HepG2 (cell line): ENCODE data around the gene MAPK4. TPM values are rescaled to one million over a fixed set of nuclear protein-coding genes. Genes with fewer than 3 reads are reported as not detected.

Experiments
- ATAC-seq: fragments of 200-7000 bp; cut with Tn5 transposase; 3 replicates; pipeline ENCODE4 v1.9.1; 2020; ENCODE audit warnings: mild to moderate bottlenecking, moderate library complexity
- BruUV-seq: library from RNA; stranded (reverse); fragments of 400-500 nt; replicated peaks from 2 replicates; lab custom pipeline; 2021; lab: Mats Ljungman, UMichigan
- CTCF ChIA-PET: fragments of 300-600 bp; formaldehyde crosslinking; extraction: SDS; loops from one replicate; lab custom pipeline; 2021; ENCODE audit warnings: low total read pairs, inconsistent platforms, low intra/inter-chr PET ratio; lab: Yijun Ruan, JAX
- POLR2A ChIA-PET: fragments of 350-600 bp; sonication (Branson Sonifier 250); formaldehyde crosslinking; loops from one replicate; lab custom pipeline; 2020; ENCODE audit warnings: antibody characterized with exemption, inconsistent platforms; lab: Yijun Ruan, JAX
- DNase-seq: peaks from one replicate; pipeline ENCODE4 v3.0.0-alpha.2; 2015; ENCODE audit warnings: low spot score
- FAIRE-seq: peaks from 3 replicates; lab custom pipeline; 2011; peaks lifted over from hg19 to GRCh38; lab: Jason Lieb, UNC
- H2AFZ ChIP-seq: one replicate; pipeline ENCODE4 v1.6.1; 2011; ENCODE audit warnings: low read length, inconsistent platforms
- H3K27ac ChIP-seq: fragments of 300-600 bp; 3 replicates; pipeline ENCODE4 v1.8.0; 2011; ENCODE audit warnings: mixed run types, mild to moderate bottlenecking, mixed read lengths, low read length, inconsistent platforms; ENCODE audit not compliant: insufficient read depth; ENCODE audit errors: extremely low read length
- H3K27me3 ChIP-seq, 2 experiments: fragments of 200-600 bp in 1 of 2; 2 replicates in 1 of 2; 3 replicates in 1 of 2; pipeline versions ENCODE4 v1.6.0 to v1.8.0; 2011; ENCODE audit warnings: low read length in 2 of 2, mild to moderate bottlenecking in 2 of 2, moderate library complexity in 2 of 2, inconsistent platforms in 1 of 2; ENCODE audit not compliant: insufficient read depth in 2 of 2, control insufficient read depth in 1 of 2
- H3K36me3 ChIP-seq, 2 experiments: fragments of 200-600 bp in 1 of 2; replicated peaks in 1 of 2; 2 replicates in 1 of 2; 3 replicates in 1 of 2; pipeline versions ENCODE4 v1.5.1 to v1.8.0; 2011; ENCODE audit warnings: low read length in 2 of 2, inconsistent platforms in 1 of 2; ENCODE audit not compliant: insufficient read depth in 2 of 2, control insufficient read depth in 1 of 2
- H3K4me1 ChIP-seq: 2 replicates; pipeline ENCODE4 v1.5.1; 2012; ENCODE audit warnings: low read length, inconsistent platforms; ENCODE audit not compliant: insufficient read depth
- H3K4me2 ChIP-seq: 2 replicates; pipeline ENCODE4 v1.6.0; 2011; ENCODE audit warnings: low read depth, low read length, inconsistent platforms
- H3K4me3 ChIP-seq, 3 experiments: fragments of 200-600 bp in 1 of 3; sonication (generic), shearing (Covaris generic) in 1 of 3; replicated peaks in 1 of 3; 2 replicates each; pipeline ENCODE4 v1.5.1; 2011 to 2016; ENCODE audit warnings: low read length in 3 of 3, inconsistent platforms in 2 of 3, low read depth in 2 of 3, mild to moderate bottlenecking in 2 of 3, control low read depth in 1 of 3, mixed read lengths in 1 of 3; ENCODE audit not compliant: insufficient read depth in 1 of 3
- H3K79me2 ChIP-seq: one replicate; pipeline ENCODE4 v1.6.1; 2011; ENCODE audit warnings: low read length, inconsistent platforms; ENCODE audit not compliant: insufficient read depth
- H3K9ac ChIP-seq: 2 replicates; pipeline ENCODE4 v1.6.0; 2011; ENCODE audit warnings: mild to moderate bottlenecking, low read depth, low read length, inconsistent platforms; ENCODE audit not compliant: insufficient read depth
- H3K9me3 ChIP-seq: 2 replicates; pipeline ENCODE4 v1.5.1; 2012; ENCODE audit warnings: mild to moderate bottlenecking, low read length
- H4K20me1 ChIP-seq: 2 replicates; pipeline ENCODE4 v1.6.0; 2011; ENCODE audit warnings: inconsistent platforms, mild to moderate bottlenecking, low read length, moderate library complexity; ENCODE audit not compliant: insufficient read depth
- FIP1L1 ChIP-seq: fragments of 200-400 bp; formaldehyde crosslinking; IDR thresholded peaks from 2 replicates; pipeline ENCODE4 v1.6.1; 2018; ENCODE audit warnings: low read depth, mild to moderate bottlenecking, low read length, moderate library complexity, borderline replicate concordance; ENCODE audit not compliant: insufficient read depth
- FOXA3 ChIP-seq: IDR thresholded peaks from 2 replicates; pipeline ENCODE4 v1.6.1; 2016; ENCODE audit warnings: missing genetic modification reagents, missing compliant biosample characterization
- ZNF207 ChIP-seq: fragments of 450-650 bp; IDR thresholded peaks from 2 replicates; pipeline ENCODE4 v1.6.1; 2016; ENCODE audit warnings: antibody characterized with exemption, borderline replicate concordance
- WGBS: methylation state at CpG from one replicate; pipeline ENCODE4 v1.1.6; 2017; ENCODE audit warnings: low lambda C conversion rate; 5-methylcytosine and 5-hydroxymethylcytosine counted together
- in situ Hi-C: cut with HindIII; loops from 2 replicates; pipeline ENCODE4 v1.10.0; 2017; ENCODE audit warnings: low pct_unique_long_range_greater_than_20kb; ENCODE audit not compliant: extremely low pct_ligation_motif_present
- intact Hi-C: fragments of 100-400 bp; cut with micrococcal nuclease; formaldehyde crosslinking; loops from one replicate; pipeline ENCODE4 v1.10.0; 2022; ENCODE audit not compliant: unreplicated experiment
- polyA plus RNA-seq, 8 experiments: library from polyadenylated mRNA; depleted of rRNA in 3 of 8; stranded (reverse) in 7 of 8; unstranded in 1 of 8; fragments of >200 nt; fragmentation: Illumina TruSeq in 4 of 8; extraction: Trizol in 4 of 8; gene quantifications; 2 replicates each; pipeline versions ENCODE4 v1.2.1 to v1.2.3, GENCODE V29; 2011 to 2016; ENCODE audit warnings: low read depth in 4 of 8, missing spikeins in 1 of 8, mixed read lengths in 1 of 8; ENCODE audit not compliant: insufficient read depth in 1 of 8
- total RNA-seq, 5 experiments: library from RNA; depleted of rRNA; stranded (reverse); fragments of >200 nt; fragmentation: Illumina TruSeq; extraction: Trizol; gene quantifications; 2 replicates each; pipeline ENCODE4 v1.2.3, GENCODE V29; 2016; ENCODE audit warnings: low read depth in 1 of 5
- TF ChIP-seq, protein P1 (sequence below): IDR thresholded peaks from 2 replicates; pipeline ENCODE4 v1.6.1; 2016; ENCODE audit warnings: low read depth, missing genetic modification reagents, missing compliant biosample characterization
- TF ChIP-seq, protein P2 (sequence below): sonication (generic); formaldehyde crosslinking; IDR thresholded peaks from 2 replicates; pipeline ENCODE4 v1.4.0; 2020; ENCODE audit warnings: missing genetic modification reagents, borderline replicate concordance
- TF ChIP-seq, protein P3 (sequence below): sonication (generic); formaldehyde crosslinking; IDR thresholded peaks from 2 replicates; pipeline ENCODE4 v1.5.0; 2020; ENCODE audit warnings: missing genetic modification reagents
- TF ChIP-seq, protein P4 (sequence below): IDR thresholded peaks from 2 replicates; pipeline ENCODE4 v1.6.1; 2016; ENCODE audit warnings: low read depth

The MAPK4 gene
- total and polyA plus RNA-seq, 2 of the 13 experiments (the other 11 are each of a cell fraction or from before 2014, with no cell fraction given) = not detected

DNA sequence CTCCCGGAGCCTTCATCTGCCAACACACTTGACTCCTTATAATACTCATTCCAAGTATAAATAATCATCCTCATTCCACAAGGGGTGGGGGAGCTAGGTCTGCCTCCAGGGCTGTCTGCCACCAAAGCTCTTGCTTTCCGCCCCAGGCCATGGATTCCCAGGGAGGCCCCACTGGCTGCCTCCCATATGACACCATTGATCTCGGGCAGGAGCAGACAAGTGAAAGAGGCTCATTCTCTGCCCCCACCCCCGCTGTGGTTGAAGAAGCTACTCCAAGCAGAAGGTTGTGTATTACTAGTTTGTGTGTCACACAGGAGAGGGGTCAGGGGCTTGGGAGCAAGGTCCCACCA, 160.4 kb downstream of the MAPK4 start:
- Histone ChIP-seq H3K9ac (no peak overlapping the region), H3K27ac (no peak overlapping the region), H3K4me2 (no peak overlapping the region), H3K4me3 (no peak overlapping the region), H3K27me3 (no peaks in the 10 kb centered on the region; a peak in 3 of 5 replicates), H3K79me2 (no peaks in the 10 kb centered on the region), H2AFZ (no peak overlapping the region), H4K20me1 (no peaks in the 10 kb centered on the region), H3K36me3 (no peaks in the 10 kb centered on the region), H3K9me3 (no peaks in the 10 kb centered on the region), H3K4me1 (no peaks in the 10 kb centered on the region)
- CTCF ChIA-PET = no interaction called here
- 97% methylated on average over 2 of the region's 4 CpGs for WGBS
- no peak for ATAC-seq
- in situ Hi-C loops = no loop called here
- POLR2A ChIA-PET = no interaction called here
- no TSS peak for BruUV-seq
- TF ChIP-seq, protein P1, sequence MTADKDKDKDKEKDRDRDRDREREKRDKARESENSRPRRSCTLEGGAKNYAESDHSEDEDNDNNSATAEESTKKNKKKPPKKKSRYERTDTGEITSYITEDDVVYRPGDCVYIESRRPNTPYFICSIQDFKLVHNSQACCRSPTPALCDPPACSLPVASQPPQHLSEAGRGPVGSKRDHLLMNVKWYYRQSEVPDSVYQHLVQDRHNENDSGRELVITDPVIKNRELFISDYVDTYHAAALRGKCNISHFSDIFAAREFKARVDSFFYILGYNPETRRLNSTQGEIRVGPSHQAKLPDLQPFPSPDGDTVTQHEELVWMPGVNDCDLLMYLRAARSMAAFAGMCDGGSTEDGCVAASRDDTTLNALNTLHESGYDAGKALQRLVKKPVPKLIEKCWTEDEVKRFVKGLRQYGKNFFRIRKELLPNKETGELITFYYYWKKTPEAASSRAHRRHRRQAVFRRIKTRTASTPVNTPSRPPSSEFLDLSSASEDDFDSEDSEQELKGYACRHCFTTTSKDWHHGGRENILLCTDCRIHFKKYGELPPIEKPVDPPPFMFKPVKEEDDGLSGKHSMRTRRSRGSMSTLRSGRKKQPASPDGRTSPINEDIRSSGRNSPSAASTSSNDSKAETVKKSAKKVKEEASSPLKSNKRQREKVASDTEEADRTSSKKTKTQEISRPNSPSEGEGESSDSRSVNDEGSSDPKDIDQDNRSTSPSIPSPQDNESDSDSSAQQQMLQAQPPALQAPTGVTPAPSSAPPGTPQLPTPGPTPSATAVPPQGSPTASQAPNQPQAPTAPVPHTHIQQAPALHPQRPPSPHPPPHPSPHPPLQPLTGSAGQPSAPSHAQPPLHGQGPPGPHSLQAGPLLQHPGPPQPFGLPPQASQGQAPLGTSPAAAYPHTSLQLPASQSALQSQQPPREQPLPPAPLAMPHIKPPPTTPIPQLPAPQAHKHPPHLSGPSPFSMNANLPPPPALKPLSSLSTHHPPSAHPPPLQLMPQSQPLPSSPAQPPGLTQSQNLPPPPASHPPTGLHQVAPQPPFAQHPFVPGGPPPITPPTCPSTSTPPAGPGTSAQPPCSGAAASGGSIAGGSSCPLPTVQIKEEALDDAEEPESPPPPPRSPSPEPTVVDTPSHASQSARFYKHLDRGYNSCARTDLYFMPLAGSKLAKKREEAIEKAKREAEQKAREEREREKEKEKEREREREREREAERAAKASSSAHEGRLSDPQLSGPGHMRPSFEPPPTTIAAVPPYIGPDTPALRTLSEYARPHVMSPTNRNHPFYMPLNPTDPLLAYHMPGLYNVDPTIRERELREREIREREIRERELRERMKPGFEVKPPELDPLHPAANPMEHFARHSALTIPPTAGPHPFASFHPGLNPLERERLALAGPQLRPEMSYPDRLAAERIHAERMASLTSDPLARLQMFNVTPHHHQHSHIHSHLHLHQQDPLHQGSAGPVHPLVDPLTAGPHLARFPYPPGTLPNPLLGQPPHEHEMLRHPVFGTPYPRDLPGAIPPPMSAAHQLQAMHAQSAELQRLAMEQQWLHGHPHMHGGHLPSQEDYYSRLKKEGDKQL (CRISPR knock-in tag) = no peak
- TF ChIP-seq, protein P2, sequence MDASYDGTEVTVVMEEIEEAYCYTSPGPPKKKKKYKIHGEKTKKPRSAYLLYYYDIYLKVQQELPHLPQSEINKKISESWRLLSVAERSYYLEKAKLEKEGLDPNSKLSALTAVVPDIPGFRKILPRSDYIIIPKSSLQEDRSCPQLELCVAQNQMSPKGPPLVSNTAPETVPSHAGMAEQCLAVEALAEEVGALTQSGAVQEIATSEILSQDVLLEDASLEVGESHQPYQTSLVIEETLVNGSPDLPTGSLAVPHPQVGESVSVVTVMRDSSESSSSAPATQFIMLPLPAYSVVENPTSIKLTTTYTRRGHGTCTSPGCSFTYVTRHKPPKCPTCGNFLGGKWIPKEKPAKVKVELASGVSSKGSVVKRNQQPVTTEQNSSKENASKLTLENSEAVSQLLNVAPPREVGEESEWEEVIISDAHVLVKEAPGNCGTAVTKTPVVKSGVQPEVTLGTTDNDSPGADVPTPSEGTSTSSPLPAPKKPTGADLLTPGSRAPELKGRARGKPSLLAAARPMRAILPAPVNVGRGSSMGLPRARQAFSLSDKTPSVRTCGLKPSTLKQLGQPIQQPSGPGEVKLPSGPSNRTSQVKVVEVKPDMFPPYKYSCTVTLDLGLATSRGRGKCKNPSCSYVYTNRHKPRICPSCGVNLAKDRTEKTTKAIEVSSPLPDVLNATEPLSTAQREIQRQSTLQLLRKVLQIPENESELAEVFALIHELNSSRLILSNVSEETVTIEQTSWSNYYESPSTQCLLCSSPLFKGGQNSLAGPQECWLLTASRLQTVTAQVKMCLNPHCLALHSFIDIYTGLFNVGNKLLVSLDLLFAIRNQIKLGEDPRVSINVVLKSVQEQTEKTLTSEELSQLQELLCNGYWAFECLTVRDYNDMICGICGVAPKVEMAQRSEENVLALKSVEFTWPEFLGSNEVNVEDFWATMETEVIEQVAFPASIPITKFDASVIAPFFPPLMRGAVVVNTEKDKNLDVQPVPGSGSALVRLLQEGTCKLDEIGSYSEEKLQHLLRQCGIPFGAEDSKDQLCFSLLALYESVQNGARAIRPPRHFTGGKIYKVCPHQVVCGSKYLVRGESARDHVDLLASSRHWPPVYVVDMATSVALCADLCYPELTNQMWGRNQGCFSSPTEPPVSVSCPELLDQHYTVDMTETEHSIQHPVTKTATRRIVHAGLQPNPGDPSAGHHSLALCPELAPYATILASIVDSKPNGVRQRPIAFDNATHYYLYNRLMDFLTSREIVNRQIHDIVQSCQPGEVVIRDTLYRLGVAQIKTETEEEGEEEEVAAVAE (CRISPR knock-in tag) = no peak
- TF ChIP-seq, protein P3, sequence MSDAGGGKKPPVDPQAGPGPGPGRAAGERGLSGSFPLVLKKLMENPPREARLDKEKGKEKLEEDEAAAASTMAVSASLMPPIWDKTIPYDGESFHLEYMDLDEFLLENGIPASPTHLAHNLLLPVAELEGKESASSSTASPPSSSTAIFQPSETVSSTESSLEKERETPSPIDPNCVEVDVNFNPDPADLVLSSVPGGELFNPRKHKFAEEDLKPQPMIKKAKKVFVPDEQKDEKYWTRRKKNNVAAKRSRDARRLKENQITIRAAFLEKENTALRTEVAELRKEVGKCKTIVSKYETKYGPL (CRISPR knock-in tag) = no peak
- TF ChIP-seq FOXA3 (CRISPR knock-in tag) (no peak), FIP1L1 (no peak), ZNF207 (no peak)
- TF ChIP-seq, protein P4, sequence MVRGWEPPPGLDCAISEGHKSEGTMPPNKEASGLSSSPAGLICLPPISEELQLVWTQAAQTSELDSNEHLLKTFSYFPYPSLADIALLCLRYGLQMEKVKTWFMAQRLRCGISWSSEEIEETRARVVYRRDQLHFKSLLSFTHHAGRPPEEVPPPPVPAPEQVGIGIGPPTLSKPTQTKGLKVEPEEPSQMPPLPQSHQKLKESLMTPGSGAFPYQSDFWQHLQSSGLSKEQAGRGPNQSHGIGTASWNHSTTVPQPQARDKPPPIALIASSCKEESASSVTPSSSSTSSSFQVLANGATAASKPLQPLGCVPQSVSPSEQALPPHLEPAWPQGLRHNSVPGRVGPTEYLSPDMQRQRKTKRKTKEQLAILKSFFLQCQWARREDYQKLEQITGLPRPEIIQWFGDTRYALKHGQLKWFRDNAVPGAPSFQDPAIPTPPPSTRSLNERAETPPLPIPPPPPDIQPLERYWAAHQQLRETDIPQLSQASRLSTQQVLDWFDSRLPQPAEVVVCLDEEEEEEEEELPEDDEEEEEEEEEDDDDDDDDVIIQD (CRISPR knock-in tag) = no peak
- no peak for DNase-seq
- FAIRE-seq = no peak
- intact Hi-C loops = no loop called here
